Measurements from ENCODE around the gene TXNL4B.

- no peak for TF ChIP-seq POLR2A (IDR thresholded peaks at IDR 0.05)
- TF ChIP-seq, protein P1, sequence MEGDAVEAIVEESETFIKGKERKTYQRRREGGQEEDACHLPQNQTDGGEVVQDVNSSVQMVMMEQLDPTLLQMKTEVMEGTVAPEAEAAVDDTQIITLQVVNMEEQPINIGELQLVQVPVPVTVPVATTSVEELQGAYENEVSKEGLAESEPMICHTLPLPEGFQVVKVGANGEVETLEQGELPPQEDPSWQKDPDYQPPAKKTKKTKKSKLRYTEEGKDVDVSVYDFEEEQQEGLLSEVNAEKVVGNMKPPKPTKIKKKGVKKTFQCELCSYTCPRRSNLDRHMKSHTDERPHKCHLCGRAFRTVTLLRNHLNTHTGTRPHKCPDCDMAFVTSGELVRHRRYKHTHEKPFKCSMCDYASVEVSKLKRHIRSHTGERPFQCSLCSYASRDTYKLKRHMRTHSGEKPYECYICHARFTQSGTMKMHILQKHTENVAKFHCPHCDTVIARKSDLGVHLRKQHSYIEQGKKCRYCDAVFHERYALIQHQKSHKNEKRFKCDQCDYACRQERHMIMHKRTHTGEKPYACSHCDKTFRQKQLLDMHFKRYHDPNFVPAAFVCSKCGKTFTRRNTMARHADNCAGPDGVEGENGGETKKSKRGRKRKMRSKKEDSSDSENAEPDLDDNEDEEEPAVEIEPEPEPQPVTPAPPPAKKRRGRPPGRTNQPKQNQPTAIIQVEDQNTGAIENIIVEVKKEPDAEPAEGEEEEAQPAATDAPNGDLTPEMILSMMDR (IDR thresholded peaks at IDR 0.05 in 4 of 5, conservative IDR thresholded peaks at IDR 0.05 in 1 of 5) = no peak
Measured at GRCh38 chr16:72132726-72133125, 39.3 kb upstream of the TXNL4B start.
